Measurements from ENCODE around the gene PLTP. TPM values are rescaled to one million over a fixed set of nuclear protein-coding genes. Genes with fewer than 3 reads are reported as not detected.
"Not testable (repeated sequence)": the region's sequence is repeated elsewhere in the genome, so short reads cannot be mapped to it uniquely, and the experiment has no call there.

Gene PLTP
- total RNA-seq, 2 experiments from 2014 or later: 2.2 to 2.8 TPM

DNA sequence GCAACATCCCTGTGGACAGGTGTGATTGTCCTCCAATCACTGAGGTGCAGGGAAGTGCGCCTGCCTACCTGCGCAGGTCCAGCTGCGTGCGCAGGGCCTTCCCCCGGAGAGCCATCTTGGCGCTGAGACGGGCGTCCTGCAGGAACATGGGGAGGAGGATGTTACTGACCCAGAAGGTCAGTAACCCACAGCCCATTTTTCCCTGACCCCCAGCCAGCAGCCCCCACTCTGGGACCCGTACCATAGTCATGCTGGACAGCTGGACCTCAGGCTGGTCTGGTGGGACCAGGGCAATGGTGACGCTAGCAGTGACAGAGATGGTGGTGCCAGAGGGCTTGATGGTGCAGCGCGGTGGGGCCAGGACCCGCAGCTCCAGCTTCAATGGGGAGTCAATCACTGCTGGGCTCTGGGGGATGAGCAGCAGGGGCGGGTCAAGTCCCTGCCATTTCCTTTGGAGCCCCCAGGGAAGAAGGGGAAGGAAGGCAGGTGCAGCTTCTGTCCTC, 9.7 kb downstream of the PLTP start:
- Mint-ChIP-seq H3K36me3 (ENCODE audit: low read depth) (peaks cover 4% of the 10 kb centered on the region), H3K27ac (no peak overlapping the region), H3K4me1 (ENCODE audit: low read depth) (no peaks in the 10 kb centered on the region), H3K9me3 (ENCODE audit: insufficient read depth) (no peaks in the 10 kb centered on the region), H3K27me3 (ENCODE audit: low read depth) (no peaks in the 10 kb centered on the region), H3K4me3 (no peak overlapping the region)
- DNase-seq (no peak), ATAC-seq (no peak)
- POLR2A ChIA-PET: interaction anchor here (0.6 kb wide), 1 partner anchor 203 kb away, joined by 3 read pairs; no protein-coding TSS in a partner anchor
- CTCF ChIA-PET: no interaction called here

DNA sequence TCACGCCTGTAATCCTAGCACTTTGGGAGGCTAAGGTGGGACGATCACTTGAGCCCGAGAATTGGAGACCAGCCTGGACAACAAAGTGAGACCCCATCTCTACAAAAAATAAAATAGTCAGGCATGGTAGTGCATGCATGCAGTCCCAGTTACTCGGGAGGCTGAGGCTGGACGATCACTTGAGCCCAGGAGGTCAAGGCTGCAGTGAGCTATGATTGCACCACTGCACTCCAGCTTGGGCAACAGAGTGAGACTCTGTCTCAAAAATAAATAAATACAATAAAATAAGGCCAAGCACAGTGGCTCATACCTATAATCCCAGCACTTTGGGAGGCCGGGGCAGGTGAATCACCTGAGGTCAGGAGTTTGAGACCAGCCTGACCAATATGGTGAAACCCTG, 10.6 kb downstream of the PLTP start:
- ATAC-seq; DNase-seq; H3K36me3 Mint-ChIP-seq (ENCODE audit: low read depth); H3K4me1 Mint-ChIP-seq (ENCODE audit: low read depth); H3K4me3 Mint-ChIP-seq; H3K27ac Mint-ChIP-seq; H3K27me3 Mint-ChIP-seq (ENCODE audit: low read depth); CTCF ChIA-PET; H3K9me3 Mint-ChIP-seq (ENCODE audit: insufficient read depth): not testable (repeated sequence)
- POLR2A ChIA-PET: interaction anchor here (0.7 kb wide), 1 partner anchor 10 kb away, joined by 3 read pairs; no protein-coding TSS in a partner anchor

DNA sequence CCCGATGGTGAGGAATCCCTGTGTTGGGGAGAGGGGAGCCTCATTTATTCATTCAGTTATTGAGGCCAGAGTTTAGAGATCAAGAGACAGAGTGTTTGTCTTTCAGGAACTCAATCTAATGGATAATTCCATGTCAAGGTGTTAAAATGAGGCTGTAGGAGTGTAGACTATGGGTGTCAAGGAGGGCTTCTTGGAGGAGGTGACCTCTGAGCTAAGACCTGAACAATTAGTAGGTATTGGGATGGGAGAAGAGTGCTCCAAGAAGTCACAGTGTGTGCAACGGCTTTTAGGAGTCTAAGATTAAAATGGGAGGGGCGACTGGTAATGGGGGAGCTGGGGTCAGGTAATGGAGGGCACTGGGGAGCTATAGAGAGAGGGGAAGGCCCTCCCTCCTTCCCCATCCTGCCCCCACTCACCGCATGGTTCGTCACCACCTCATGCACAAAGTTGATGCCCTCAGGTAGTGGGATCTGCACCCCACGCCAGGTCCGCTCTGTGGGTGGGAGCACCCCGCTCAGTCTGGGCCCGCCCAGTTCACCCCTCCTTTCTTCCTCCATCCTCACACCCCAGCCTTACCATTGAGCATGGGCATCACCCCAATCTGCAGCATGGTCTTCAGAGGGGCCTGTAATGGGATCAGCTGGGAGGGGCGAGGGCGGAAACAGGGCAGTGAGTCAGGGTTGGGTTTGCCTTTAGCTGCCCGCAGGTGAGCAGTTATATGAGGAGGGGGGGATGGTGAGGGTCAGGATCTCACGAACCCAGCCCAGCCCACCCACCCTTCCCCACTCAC, 12.7 kb downstream of the PLTP start:
- H3K4me1 Mint-ChIP-seq (ENCODE audit: low read depth): peaks cover 7% of the 10 kb centered on the region
- no peaks in the 10 kb centered on the region for H3K9me3 Mint-ChIP-seq (ENCODE audit: insufficient read depth)
- ATAC-seq: no peak
- H3K36me3 Mint-ChIP-seq (ENCODE audit: low read depth): peaks cover 5% of the 10 kb centered on the region
- H3K27ac Mint-ChIP-seq: no peak overlapping the region
- no peak for DNase-seq
- ChIA-PET CTCF (no interaction called here), POLR2A (interaction anchor here (1.4 kb wide), 1 partner anchor 10 kb away, joined by 3 read pairs; no protein-coding TSS in a partner anchor)
- H3K4me3 Mint-ChIP-seq: no peak overlapping the region
- H3K27me3 Mint-ChIP-seq (ENCODE audit: low read depth): no peaks in the 10 kb centered on the region

DNA sequence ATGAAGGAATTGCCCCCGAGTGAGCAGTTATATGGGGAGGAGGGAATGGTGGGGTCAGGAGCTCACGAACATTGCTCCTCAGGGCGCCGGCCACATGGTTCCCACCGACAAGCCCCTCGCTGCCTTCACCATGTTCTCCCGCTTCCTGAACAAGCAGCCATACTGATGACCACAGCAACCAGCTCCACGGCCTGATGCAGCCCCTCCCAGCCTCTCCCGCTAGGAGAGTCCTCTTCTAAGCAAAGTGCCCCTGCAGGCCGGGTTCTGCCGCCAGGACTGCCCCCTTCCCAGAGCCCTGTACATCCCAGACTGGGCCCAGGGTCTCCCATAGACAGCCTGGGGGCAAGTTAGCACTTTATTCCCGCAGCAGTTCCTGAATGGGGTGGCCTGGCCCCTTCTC, 13.7 kb downstream of the PLTP start:
- no peaks in the 10 kb centered on the region for H3K27me3 Mint-ChIP-seq (ENCODE audit: low read depth)
- peaks cover 13% of the 10 kb centered on the region for H3K4me1 Mint-ChIP-seq (ENCODE audit: low read depth)
- H3K9me3 Mint-ChIP-seq (ENCODE audit: insufficient read depth): no peaks in the 10 kb centered on the region
- ATAC-seq: no peak
- CTCF ChIA-PET: no interaction called here
- H3K36me3 Mint-ChIP-seq (ENCODE audit: low read depth): peaks cover 6% of the 10 kb centered on the region
- no peak overlapping the region for H3K4me3 Mint-ChIP-seq
- H3K27ac Mint-ChIP-seq: no peak overlapping the region
- DNase-seq: no peak
- POLR2A ChIA-PET: no interaction called here

DNA sequence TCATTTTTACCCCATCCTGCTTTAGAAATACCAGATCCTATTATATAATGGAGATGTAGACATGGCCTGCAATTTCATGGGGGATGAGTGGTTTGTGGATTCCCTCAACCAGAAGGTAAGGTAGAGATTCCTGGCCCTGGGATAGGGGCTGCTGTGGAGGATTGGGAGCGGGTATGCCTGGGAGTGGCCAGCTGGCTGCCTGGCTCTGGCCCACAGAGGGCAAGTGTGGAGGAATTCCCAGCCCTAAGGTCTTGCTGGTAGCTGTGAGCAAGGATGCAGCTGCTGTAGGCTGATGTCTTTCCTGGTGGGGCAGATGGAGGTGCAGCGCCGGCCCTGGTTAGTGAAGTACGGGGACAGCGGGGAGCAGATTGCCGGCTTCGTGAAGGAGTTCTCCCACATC, 14.3 kb downstream of the PLTP start:
- DNase-seq (no peak), ATAC-seq (no peak)
- Mint-ChIP-seq H3K27ac (no peak overlapping the region), H3K4me3 (no peak overlapping the region), H3K27me3 (ENCODE audit: low read depth) (no peaks in the 10 kb centered on the region), H3K36me3 (ENCODE audit: low read depth) (peaks cover 6% of the 10 kb centered on the region), H3K4me1 (ENCODE audit: low read depth) (peaks cover 19% of the 10 kb centered on the region), H3K9me3 (ENCODE audit: insufficient read depth) (no peaks in the 10 kb centered on the region)
- ChIA-PET CTCF (interaction anchor here (1.1 kb wide), 1 partner anchor 98 kb away, joined by 3 read pairs; no protein-coding TSS in a partner anchor), POLR2A (interaction anchor here (1.7 kb wide), 1 partner anchor 10 kb away, joined by 6 read pairs; no protein-coding TSS in a partner anchor)

DNA sequence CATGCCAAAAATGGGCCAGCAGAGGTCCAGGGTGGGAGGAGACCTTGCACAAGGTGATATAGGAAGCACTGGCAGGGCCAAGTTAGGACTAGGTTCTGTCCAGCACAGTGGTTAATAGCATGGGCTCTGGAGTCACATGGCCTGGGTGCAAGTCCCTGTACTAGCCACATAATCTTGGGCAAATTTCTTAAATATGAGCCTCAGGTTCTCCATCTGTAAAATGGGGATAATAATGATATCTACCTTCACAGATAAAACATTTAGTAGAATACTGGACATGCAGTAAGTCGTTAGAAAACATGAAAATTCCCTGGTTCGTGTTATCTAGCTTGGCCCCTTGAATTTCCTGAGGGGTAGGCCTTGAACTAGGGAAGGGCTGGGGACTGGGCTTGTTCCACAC, 14.7 kb downstream of the PLTP start:
- peaks cover 6% of the 10 kb centered on the region for H3K36me3 Mint-ChIP-seq (ENCODE audit: low read depth)
- ChIA-PET CTCF (interaction anchor here (1.1 kb wide), 1 partner anchor 98 kb away, joined by 3 read pairs; no protein-coding TSS in a partner anchor), POLR2A (interaction anchor here (1.3 to 1.7 kb wide), 2 partner anchors 11 to 38 kb away, joined by 3 to 6 read pairs; no protein-coding TSS in a partner anchor)
- peaks cover 23% of the 10 kb centered on the region for H3K4me1 Mint-ChIP-seq (ENCODE audit: low read depth)
- DNase-seq (no peak), ATAC-seq (no peak)
- no peak overlapping the region for H3K4me3 Mint-ChIP-seq
- H3K27me3 Mint-ChIP-seq (ENCODE audit: low read depth): no peaks in the 10 kb centered on the region
- H3K27ac Mint-ChIP-seq: no peak overlapping the region
- no peaks in the 10 kb centered on the region for H3K9me3 Mint-ChIP-seq (ENCODE audit: insufficient read depth)

DNA sequence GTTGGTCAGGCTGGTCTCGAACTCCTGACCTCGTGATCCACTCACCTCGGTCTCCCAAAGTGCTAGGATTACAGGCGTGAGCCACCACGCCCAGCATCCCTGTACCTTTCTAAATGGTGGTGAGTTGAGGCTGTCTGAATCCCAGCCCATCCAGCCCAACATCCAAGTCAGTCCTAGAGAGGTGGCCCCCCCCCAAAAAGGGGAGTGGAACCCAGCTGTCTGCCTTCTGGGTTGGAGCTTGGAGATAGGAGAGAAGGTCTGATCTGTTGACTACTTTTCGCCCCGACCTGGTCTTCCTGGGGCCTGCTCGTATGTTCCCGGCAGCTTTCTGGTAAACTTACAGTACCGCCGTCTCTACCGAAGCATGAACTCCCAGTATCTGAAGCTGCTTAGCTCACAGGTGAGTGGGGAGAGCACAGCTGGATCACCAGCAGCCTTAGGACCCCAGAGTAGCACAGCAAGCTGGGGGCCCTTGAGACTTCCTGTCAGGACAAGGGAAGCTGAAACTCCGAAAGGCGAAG, 15.3 kb downstream of the PLTP start:
- Mint-ChIP-seq H3K4me3 (no peak overlapping the region), H3K36me3 (ENCODE audit: low read depth) (peaks cover 6% of the 10 kb centered on the region), H3K4me1 (ENCODE audit: low read depth) (peaks cover 28% of the 10 kb centered on the region), H3K27ac (no peak overlapping the region), H3K9me3 (ENCODE audit: insufficient read depth) (no peaks in the 10 kb centered on the region), H3K27me3 (ENCODE audit: low read depth) (no peaks in the 10 kb centered on the region)
- no peak for DNase-seq
- no peak for ATAC-seq
- CTCF ChIA-PET: interaction anchor here (1.1 kb wide), 1 partner anchor 97 kb away, joined by 3 read pairs; no protein-coding TSS in a partner anchor
- POLR2A ChIA-PET: interaction anchor here (1.3 to 1.7 kb wide), 2 partner anchors 11 to 38 kb away, joined by 3 to 6 read pairs; no protein-coding TSS in a partner anchor

DNA sequence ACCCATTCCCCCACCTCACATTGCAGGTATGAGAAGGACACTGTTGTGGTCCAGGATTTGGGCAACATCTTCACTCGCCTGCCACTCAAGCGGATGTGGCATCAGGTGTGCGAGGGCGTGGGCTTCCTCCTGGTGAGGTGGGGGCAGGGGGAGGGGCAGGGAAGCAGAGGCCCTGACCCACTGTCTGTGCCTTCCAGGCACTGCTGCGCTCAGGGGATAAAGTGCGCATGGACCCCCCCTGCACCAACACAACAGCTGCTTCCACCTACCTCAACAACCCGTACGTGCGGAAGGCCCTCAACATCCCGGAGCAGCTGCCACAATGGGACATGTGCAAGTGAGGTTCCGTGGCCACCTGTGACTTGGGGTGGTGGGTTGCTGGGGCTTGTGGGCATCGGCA, 17.2 kb downstream of the PLTP start:
- ChIA-PET POLR2A (no interaction called here), CTCF (no interaction called here)
- ATAC-seq (no peak), DNase-seq (no peak)
- Mint-ChIP-seq H3K27ac (no peak overlapping the region), H3K27me3 (ENCODE audit: low read depth) (no peaks in the 10 kb centered on the region), H3K36me3 (ENCODE audit: low read depth) (peaks cover 6% of the 10 kb centered on the region), H3K9me3 (ENCODE audit: insufficient read depth) (no peaks in the 10 kb centered on the region), H3K4me1 (ENCODE audit: low read depth) (peaks cover 37% of the 10 kb centered on the region), H3K4me3 (no peak overlapping the region)

DNA sequence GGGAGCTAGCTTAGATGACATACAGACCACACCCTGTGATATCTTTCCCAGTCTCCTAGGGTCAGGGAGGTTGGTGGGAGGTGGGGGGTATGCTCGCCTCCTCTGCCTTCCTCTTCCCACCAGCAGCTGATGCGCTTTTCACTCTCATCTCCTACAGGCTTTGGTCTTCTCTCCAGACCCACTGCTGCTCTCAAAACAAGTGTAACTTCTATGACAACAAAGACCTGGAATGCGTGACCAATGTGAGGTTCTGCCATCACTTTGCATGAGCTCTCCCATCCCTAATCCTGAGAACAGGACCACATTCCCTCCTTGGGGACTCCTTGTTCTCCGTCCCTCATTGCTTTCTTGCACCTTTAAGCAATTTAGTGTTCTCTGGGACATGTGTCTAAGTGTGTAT, 18.1 kb downstream of the PLTP start:
- no peaks in the 10 kb centered on the region for H3K27me3 Mint-ChIP-seq (ENCODE audit: low read depth)
- ATAC-seq: no peak
- CTCF ChIA-PET: no interaction called here
- POLR2A ChIA-PET: interaction anchor here (0.6 to 2.4 kb wide), 2 partner anchors 9 to 55 kb away, joined by 4 to 6 read pairs; no protein-coding TSS in a partner anchor
- no peak for DNase-seq
- H3K4me3 Mint-ChIP-seq: no peak overlapping the region
- H3K9me3 Mint-ChIP-seq (ENCODE audit: insufficient read depth): no peaks in the 10 kb centered on the region
- peaks cover 41% of the 10 kb centered on the region for H3K4me1 Mint-ChIP-seq (ENCODE audit: low read depth)
- peaks cover 6% of the 10 kb centered on the region for H3K36me3 Mint-ChIP-seq (ENCODE audit: low read depth)
- no peak overlapping the region for H3K27ac Mint-ChIP-seq

DNA sequence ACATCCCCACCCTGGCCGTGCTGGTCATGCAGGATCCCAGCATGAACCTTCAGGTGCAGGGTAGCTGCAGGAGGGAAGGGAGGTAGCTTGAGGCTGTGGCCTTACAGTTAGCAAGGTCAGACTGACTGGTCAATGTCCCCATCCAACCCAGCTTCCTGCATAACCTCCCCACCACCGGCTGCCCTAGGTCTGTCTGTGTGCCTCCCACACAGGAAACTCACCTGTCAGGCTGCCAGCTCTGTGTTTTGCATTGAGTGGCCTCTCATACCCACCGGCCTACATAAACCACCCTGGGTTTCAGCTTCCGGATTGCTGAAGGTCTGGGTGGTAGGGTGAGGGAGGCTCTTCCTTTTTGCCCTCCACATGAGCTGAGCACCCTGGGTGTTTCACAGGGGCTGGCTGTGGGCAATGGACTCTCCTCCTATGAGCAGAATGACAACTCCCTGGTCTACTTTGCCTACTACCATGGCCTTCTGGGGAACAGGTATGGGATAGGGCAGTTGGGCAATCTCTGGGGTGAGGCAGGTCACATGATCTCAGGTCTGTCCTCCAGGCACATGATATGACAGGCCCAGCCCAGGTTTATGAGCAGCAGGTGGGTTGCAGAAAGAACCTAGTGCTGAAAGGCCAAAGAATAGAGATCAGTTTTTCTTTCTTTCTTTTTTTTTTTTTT, 19.0 kb downstream of the PLTP start:
- peak overlapping the region; percentile 87 for H3K4me3 Mint-ChIP-seq
- peaks cover 5% of the 10 kb centered on the region for H3K36me3 Mint-ChIP-seq (ENCODE audit: low read depth)
- no peaks in the 10 kb centered on the region for H3K27me3 Mint-ChIP-seq (ENCODE audit: low read depth)
- no peak for DNase-seq
- ATAC-seq: no peak
- H3K9me3 Mint-ChIP-seq (ENCODE audit: insufficient read depth): no peaks in the 10 kb centered on the region
- H3K27ac Mint-ChIP-seq: peak overlapping the region; percentile 82
- peaks cover 41% of the 10 kb centered on the region for H3K4me1 Mint-ChIP-seq (ENCODE audit: low read depth)
- ChIA-PET CTCF (interaction anchor here (1.4 to 2.0 kb wide), 2 partner anchors 69 to 77 kb away, joined by 7 to 10 read pairs; no protein-coding TSS in a partner anchor), POLR2A (interaction anchor here (0.8 to 4.6 kb wide), 6 partner anchors 12 to 101 kb away, joined by 3 to 39 read pairs (median 5); partner anchors contain the start of genes DNTTIP1, PCIF1, WFDC3 and ZSWIM1)

DNA sequence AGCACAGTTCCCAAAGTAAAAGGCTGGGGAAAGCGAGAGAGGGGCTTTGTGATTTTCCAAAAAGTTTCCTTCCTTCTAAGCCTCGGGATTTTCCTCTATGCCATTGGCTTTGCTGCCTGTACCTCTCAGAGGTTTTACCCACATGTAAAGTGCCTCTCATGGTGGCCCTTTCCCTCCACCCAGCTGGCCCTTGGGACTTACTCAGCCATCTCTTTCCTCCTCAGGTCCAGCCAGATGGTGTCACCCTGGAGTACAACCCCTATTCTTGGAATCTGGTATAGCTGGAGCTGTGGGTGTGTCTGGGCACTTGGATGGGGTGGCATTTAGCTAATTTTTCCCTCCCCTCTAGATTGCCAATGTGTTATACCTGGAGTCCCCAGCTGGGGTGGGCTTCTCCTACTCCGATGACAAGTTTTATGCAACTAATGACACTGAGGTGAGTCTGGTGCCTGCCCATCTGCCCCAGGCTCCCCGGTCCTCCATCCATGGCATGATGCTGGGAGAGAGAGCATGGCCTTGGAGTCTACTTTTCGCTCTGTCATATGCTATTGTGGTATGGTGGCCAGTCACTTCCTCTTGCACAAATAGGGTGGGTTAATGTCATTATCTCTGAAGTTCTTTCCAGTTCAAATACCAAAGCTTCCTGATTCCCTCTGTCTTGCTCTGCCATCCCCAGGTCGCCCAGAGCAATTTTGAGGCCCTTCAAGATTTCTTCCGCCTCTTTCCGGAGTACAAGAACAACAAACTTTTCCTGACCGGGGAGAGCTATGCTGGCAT, 19.7 kb downstream of the PLTP start:
- ATAC-seq: no peak
- POLR2A ChIA-PET: interaction anchor here (0.6 to 4.6 kb wide), 9 partner anchors 9 to 472 kb away, joined by 3 to 39 read pairs (median 4); partner anchors contain the start of genes DNTTIP1, PCIF1, WFDC3 and ZSWIM1
- peaks cover 2% of the 10 kb centered on the region for H3K36me3 Mint-ChIP-seq (ENCODE audit: low read depth)
- no peaks in the 10 kb centered on the region for H3K27me3 Mint-ChIP-seq (ENCODE audit: low read depth)
- peaks cover 41% of the 10 kb centered on the region for H3K4me1 Mint-ChIP-seq (ENCODE audit: low read depth)
- H3K4me3 Mint-ChIP-seq: peak overlapping the region; percentile 87
- peak overlapping the region; percentile 82 for H3K27ac Mint-ChIP-seq
- H3K9me3 Mint-ChIP-seq (ENCODE audit: insufficient read depth): no peaks in the 10 kb centered on the region
- DNase-seq: no peak
- CTCF ChIA-PET: interaction anchor here (1.4 to 2.0 kb wide), 2 partner anchors 68 to 78 kb away, joined by 7 to 10 read pairs; no protein-coding TSS in a partner anchor

Data from activated CD8-positive, alpha-beta T cell treated with anti-CD3 and anti-CD28 coated beads, Interleukin-2, amount 10 ng/mL, durations not matched to agents 7 days and 5 days (primary cell).